CD4-positive, alpha-beta T cell treated with Interleukin-17A for 1 hour (primary cell): ENCODE data around the gene LRRC56.

ENCODE experiments used
- DNase-seq: peaks from one replicate; pipeline ENCODE4 v3.0.0-alpha.2; 2020

The LRRC56 gene

GRCh38 chr11:528166-528814, 9.0 kb upstream of the LRRC56 start:
- no peak for DNase-seq

GRCh38 chr11:528815-529727, 8.3 kb upstream of the LRRC56 start:
- no peak for DNase-seq

DNA sequence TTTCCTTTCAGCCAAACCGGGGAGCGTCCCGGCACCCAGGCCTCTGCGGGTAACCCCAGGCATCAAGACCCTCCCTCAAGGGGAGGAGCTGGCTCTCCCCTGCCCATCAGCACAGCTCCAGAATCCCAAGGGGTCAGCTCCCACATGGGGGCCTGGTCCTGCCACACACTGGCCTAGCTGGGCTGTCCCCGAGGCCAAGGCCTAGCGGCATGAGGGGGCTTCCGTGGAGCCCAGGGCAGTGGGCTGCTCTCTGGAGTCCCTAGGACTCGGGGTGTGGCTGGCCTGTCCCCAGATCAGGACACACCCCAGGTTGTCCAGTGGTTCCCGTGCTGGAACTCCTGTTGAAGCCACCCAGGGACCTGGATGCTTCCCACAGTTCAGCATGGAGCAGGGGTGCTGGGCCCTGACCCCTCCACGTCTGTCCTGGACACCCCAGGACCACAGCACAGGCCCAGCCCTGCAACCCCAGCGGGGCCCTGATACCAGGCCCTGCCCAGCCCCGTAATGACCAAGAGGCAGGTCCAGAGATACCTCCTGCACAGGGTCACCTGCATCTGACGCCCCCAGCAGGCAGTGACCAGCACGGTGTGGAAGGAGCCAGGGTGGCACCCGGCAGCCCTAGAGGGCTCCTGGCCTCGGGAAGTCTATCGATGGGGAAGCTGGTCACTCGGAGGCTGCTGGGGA, 7.5 kb upstream of the LRRC56 start:
- DNase-seq = no peak

- DNase-seq = no peak
Observed at GRCh38 chr11:530960-531831, 6.1 kb upstream of the LRRC56 start.

GRCh38 chr11:531919-532526, 5.3 kb upstream of the LRRC56 start:
- DNase-seq = no peak

DNA sequence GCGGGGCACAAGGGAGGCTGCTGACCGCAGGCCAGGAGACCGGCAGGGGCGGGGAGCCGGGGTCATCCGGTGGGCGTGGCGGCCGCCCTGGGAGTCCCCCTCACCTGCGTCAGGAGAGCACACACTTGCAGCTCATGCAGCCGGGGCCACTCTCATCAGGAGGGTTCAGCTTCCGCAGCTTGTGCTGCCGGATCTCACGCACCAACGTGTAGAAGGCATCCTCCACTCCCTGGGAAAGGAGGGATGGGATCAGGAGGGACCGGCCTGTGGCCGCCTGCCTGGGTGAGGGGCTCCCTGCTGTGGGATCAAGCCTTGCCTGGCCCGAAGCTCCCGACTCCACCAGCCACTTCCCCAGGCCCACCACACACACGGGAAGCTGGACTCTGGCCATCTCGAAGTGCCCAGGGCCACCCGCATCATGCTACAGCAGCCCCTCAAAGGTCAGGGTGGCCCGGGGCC, 4.8 kb upstream of the LRRC56 start:
- DNase-seq = no peak

DNA sequence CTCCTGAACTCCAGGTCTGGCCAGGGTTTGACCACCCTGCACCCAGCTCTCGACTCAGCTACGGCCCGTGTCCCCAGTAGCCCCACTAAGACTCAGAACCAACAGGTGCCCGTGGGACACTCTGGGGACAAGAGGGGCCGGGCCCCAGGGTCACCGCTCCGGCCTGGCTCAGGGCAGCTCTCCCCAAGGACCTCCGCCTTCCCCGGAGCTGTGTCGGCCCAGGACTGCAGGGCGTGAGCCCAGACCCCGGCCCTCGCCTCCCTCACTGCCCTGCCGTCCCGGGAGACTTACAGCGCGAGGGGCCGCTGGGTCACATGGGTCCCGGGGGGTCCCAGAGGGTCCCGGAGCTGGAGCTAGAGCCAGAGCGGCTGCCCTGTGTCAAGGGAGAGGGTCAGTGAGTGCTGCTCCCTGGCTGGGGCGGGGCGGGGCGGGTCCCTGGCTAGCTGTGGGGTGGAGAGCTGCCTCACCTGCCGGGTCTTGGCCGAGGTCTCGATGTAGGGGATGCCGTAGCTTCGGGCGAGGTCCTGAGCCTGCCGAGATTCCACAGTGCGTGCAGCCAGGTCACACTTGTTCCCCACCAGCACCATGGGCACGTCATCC, 4.2 kb upstream of the LRRC56 start:
- no peak for DNase-seq

DNA sequence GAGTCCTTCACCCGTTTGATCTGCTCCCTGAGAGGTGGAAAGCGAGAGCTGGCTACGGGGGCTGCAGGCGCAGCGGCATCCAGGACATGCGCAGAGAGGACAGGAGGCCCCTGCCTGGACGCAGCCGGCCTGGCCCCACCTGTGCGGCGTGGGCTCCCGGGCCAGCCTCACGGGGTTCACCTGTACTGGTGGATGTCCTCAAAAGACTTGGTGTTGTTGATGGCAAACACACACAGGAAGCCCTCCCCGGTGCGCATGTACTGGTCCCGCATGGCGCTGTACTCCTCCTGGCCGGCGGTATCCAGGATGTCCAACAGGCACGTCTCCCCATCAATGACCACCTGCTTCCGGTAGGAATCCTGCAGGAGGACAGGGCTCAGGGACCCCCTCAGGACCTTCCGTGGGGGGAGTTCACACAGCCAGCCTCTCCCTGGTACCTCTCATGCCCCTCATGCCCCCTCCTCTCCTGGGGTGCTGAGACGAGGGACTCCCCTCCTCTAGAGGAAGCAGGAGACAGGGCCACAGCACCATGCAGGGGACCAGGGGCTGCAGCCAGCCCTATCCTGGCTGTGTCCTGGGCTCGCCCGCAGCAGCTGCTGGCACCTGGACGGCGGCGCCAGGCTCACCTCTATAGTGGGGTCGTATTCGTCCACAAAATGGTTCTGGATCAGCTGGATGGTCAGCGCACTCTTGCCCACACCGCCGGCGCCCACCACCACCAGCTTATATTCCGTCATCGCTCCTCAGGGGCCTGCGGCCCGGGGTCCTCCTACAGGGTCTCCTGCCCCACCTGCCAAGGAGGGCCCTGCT, 3.5 kb upstream of the LRRC56 start:
- DNase-seq = no peak

DNA sequence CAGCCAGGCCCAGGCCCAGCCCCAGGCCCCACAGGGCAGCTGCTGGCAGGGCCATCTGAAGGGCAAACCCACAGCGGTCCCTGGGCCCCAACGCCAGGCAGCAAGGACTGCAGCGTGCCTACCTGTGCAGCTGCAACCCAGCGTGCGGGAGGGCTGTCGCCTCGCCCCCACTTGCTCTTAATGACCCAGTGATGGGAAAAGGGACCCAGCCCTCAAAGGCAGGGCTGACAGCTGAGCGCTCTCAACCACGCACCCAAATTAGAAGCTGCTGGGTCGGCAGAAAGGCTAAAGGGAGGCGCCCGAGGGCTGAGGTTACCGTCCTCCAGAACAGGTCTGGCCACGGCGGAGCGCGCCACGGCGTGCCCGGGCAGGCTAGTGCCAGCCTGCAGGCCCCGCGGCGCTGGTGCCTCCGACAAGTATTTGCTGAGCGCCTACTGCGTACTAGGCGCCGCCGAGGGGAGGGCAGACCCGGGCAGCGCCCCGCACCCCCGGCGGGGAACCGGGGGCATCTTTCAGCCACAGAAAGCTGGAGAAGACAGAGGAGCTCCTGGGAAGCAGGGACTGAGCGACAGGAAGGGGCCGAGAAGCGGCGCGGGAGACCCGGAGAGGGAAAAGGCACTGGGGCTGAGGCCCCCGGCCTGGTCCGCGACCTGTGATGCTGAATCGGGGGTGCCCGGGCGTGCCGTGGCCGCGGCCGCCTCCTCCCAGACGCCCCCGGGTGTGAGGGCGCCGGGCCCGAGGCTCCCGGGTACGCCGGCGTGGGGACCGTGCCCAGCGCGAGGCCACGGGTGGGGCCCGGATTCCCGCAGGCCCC, 2.7 kb upstream of the LRRC56 start:
- peak; percentile 14 for DNase-seq

DNA sequence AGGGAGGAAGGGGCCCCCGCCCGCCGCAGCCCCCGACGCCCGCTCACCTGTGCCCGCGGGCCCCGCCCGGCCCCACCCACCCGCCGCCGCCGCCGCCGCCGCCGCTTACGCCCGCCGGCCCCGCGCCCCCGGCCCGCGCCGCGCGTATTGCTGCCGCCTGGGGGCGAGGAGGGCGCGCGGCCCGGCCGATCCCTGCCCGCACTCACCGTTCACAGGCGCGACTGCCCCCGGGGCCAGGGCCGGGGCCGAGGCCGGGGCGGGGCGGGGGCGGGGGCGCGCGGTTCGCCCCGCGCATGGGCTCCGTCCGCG, 2.2 kb upstream of the LRRC56 start:
- DNase-seq = no peak

DNA sequence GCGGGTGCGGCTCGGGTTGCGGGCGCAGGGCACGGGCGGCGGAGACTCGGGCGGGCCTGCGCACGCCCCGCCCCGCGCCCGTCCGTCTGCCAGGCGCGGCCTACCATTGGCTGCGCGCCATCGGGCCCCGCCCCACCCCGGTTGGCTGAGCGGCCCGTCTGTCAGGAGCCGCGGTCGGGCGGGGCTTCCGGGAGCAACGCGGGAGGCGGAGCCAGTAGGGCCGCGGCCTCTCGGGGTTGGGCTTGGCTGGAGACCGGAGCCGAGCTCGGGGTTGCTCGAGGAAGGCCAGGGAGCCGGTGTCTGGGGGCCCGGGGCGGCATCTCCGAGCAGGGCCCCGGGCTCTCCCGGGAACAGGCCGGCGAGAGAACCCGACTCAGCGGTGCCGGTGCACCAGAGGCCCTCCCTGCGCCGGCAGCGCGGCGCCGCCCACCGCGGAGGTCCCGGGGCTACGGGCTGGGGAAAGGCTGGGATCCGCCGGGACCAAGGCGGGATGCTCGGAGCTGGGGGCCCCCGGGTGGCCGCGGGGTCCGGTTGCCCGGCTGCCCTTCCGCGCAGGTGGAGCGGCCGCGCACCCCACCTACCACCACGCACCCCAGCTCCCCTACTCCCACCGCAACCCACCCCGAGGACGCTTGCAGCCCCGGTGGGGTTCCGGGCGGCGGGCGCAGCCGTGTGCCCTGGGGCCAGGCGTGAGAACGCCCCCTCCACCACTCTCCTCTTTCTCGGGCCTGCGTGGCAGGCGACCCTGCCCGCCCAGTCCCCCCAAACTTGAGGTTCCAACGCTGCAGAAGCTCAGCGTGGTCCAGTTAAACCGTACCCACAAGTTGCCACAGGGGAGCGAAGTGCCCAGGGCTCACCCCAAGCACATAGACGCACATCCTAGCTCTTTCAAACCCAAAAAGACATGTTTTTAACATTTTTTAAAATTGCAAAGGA, 1.5 kb upstream of the LRRC56 start, which contains the start of gene HRAS:
Gene HRAS, minus strand, starts transcription at position 58 of the 936 bp plus-strand sequence.
- DNase-seq = peak; percentile 95

GRCh38 chr11:537622-538430, 499 bp downstream of the LRRC56 start:
- DNase-seq = no peak

DNA sequence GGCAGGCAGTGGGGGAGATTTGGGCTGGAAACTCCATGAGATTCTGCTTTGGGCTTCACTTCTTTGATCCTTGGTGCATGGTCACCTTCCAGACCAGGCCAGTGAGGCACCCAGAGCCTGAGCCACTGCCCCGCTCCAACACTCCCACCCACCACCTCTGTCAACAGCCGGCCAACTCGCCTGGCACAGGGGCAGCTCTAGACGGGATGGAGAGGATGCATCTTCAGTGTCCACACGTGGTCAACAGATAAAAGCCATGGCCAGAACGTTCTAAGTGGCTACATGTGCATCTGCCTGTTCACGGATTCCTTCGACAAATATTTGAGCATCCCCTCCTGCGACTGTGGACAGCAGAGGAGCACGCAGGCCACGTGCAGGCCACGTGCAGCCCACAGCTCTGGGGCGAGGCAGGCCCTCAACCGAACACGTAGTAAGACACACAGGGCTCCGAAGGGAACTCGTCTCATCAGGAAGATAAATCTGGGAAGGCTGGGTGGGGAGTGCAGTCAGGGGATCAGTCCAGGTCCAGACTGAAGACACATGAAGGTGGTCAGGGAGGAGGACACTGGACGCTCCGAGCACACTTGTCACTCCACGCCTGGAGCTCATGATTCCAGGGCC, 1.2 kb downstream of the LRRC56 start:
- no peak for DNase-seq

GRCh38 chr11:539971-540481, 2.7 kb downstream of the LRRC56 start:
- DNase-seq = no peak

DNA sequence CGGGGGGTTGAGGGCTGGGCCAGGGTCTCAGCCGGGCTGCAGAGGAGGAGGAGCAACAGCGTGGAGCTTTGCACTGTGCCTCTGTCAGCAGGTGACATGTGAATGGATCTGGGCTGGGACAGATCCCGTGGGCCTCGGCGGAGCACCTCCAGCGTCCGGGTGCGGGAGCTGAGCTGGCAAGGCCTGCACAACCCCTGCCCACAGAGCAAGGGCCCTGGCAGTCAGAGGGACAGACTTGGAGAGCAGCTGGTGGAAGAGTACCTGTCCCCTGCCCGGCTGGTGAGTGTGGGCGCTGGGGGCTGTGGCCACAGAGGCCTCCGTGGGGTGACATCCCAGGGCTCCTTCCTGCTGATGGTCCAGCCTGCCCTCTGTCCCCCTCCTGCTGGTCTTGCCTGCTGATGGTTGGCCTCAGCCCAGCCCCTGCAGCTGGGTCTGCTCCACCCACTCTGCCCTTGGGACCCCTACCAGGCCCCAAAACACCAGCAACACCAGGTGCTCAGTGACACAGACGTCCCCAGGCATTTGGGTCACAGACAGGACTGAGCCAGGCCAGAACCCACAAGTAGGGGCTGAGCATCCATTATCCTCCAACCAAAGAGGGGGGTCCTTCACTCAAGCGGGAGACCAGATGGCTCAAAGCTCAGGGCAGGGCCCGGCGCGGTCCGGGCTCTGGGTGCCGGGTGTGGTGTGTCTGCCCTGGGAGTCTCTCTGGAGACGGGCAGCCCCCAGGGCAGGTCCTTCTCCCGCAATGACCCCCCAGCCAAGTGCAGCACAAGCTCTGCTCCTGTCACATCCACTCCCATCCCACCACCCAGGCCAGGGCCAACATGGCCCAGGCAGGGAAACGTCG, 3.5 kb downstream of the LRRC56 start:
- no peak for DNase-seq

- no peak for DNase-seq
Observed at GRCh38 chr11:541433-541885, 4.1 kb downstream of the LRRC56 start.
